ENCODE measurements around the gene CXCL6. TPM values are rescaled to one million over a fixed set of nuclear protein-coding genes. Genes with fewer than 3 reads are reported as not detected.

Gene CXCL6
- total RNA-seq (2021; ENCODE audit: unreplicated experiment): not detected
- polyA plus RNA-seq (2012): not detected in 2 replicates
- not detected for Bru-seq, nascent RNA
- BruChase-seq, experiment 1, labeled RNA remaining after a 6-hour chase: percentile 22 among the genes with signal in this experiment
- BruChase-seq, experiment 2, labeled RNA remaining after a 2-hour chase: not detected
- long read RNA-seq: 0 reads

DNA sequence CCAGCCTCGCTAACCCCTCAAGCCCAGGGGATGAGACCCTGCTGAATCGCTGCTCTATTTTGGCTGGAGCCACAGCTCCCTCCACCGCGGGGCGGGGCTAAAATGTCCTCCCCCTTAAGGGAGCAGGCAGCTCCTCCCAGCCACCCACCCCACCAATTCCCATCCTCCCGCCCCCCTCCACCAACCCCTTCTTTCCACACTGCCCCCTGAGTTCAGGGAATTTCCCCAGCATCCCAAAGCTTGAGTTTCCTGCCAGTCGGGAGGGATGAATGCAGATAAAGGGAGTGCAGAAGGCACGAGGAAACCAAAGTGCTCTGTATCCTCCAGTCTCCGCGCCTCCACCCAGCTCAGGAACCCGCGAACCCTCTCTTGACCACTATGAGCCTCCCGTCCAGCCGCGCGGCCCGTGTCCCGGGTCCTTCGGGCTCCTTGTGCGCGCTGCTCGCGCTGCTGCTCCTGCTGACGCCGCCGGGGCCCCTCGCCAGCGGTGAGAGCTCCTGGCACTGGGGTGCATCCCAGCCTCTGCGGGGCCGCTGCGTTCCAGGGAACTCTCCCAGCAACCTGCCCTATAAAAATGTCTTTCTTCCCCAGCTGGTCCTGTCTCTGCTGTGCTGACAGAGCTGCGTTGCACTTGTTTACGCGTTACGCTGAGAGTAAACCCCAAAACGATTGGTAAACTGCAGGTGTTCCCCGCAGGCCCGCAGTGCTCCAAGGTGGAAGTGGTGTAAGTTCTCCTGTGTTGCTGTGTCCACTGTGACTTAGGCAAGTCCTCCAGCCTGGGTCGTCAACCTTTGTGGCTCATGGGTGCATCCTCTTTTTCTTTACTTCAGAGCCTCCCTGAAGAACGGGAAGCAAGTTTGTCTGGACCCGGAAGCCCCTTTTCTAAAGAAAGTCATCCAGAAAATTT, at the start of gene CXCL6:
Gene CXCL6 (plus strand): TSS at position 306 of the 907 bp plus-strand sequence. CDS start 73 bp downstream, at position 379.
- no peaks in the 10 kb centered on the region for H3K4me1 ChIP-seq (ENCODE audit: control insufficient read depth in 1 of 2, insufficient read depth in 2 of 2, low read length in 2 of 2)
- no TSS peak for BruUV-seq (replicated peaks)

More for the DNA sequence above, at the start of gene CXCL6:
- Histone ChIP-seq H3K27ac (ENCODE audit: low read depth, low read length) (no peak within 1 kb of the TSS), H3K4me3 (replicated peaks in 1 of 2; ENCODE audit: low read depth in 1 of 2, low read length in 2 of 2) (no peak within 1 kb of the TSS), H4K20me1 (ENCODE audit: insufficient read depth) (no peaks in the 10 kb centered on the region), H3K79me2 (ENCODE audit: insufficient read depth, low read length) (no peaks in the 10 kb centered on the region), H3K9me3 (ENCODE audit: control insufficient read depth in 1 of 2, insufficient read depth in 1 of 2, low read depth in 1 of 2, low read length in 2 of 2) (no peaks in the 10 kb centered on the region), H2AFZ (ENCODE audit: low read depth, low read length, poor library complexity, severe bottlenecking) (no peak within 1 kb of the TSS), H3K9ac (ENCODE audit: low read length) (no peak within 1 kb of the TSS), H3K36me3 (ENCODE audit: control insufficient read depth in 1 of 2, insufficient read depth in 2 of 2, low read length in 2 of 2) (no peaks in the 10 kb centered on the region), H3K4me2 (ENCODE audit: low read length) (no peak within 1 kb of the TSS), H3K27me3 (ENCODE audit: insufficient read depth, low read length) (no peaks in the 10 kb centered on the region), H3K9me2 (ENCODE audit: insufficient read depth) (no peaks in the 10 kb centered on the region)
- no peak for DNase-seq (ENCODE audit: low read depth, low spot score)
- no peak for ATAC-seq
- intact Hi-C loops (cut with micrococcal nuclease): no loop called here
- ChIA-PET CTCF (no interaction called here), POLR2A (no interaction called here), RAD21 (ENCODE audit: low non-redundant PET in 1 of 2, low total read pairs in 2 of 2, uncharacterized antibody in 2 of 2, unreplicated experiment in 2 of 2) (no interaction called here)
- TF ChIP-seq JUND (IDR thresholded peaks at IDR 0.05): no peak
- no peak for TF ChIP-seq TCF7L2 (IDR thresholded peaks at IDR 0.05; ENCODE audit: borderline replicate concordance, extremely low read depth, insufficient read depth, insufficient read length)
- TF ChIP-seq, protein P1, sequence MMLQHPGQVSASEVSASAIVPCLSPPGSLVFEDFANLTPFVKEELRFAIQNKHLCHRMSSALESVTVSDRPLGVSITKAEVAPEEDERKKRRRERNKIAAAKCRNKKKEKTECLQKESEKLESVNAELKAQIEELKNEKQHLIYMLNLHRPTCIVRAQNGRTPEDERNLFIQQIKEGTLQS (IDR thresholded peaks at IDR 0.05): no peak
- no peak for TF ChIP-seq EZH2phosphoT487 (IDR thresholded peaks at IDR 0.05; ENCODE audit: borderline replicate concordance)
- TF ChIP-seq, protein P2, sequence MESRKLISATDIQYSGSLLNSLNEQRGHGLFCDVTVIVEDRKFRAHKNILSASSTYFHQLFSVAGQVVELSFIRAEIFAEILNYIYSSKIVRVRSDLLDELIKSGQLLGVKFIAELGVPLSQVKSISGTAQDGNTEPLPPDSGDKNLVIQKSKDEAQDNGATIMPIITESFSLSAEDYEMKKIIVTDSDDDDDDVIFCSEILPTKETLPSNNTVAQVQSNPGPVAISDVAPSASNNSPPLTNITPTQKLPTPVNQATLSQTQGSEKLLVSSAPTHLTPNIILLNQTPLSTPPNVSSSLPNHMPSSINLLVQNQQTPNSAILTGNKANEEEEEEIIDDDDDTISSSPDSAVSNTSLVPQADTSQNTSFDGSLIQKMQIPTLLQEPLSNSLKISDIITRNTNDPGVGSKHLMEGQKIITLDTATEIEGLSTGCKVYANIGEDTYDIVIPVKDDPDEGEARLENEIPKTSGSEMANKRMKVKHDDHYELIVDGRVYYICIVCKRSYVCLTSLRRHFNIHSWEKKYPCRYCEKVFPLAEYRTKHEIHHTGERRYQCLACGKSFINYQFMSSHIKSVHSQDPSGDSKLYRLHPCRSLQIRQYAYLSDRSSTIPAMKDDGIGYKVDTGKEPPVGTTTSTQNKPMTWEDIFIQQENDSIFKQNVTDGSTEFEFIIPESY (IDR thresholded peaks at IDR 0.05; ENCODE audit: extremely low read depth, insufficient replicate concordance, low read length): no peak
- TF ChIP-seq, protein P3, sequence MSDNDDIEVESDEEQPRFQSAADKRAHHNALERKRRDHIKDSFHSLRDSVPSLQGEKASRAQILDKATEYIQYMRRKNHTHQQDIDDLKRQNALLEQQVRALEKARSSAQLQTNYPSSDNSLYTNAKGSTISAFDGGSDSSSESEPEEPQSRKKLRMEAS (IDR thresholded peaks at IDR 0.05): no peak
- TF ChIP-seq SRF (IDR thresholded peaks at IDR 0.05; ENCODE audit: low read depth): no peak
- no peak for TF ChIP-seq ZFX (IDR thresholded peaks at IDR 0.05)
- no peak for TF ChIP-seq EZH2 (IDR thresholded peaks at IDR 0.05)
- no peak for TF ChIP-seq SIN3A (IDR thresholded peaks at IDR 0.05; ENCODE audit: low read depth)
- TF ChIP-seq EGR1 (IDR thresholded peaks at IDR 0.05; ENCODE audit: low read depth): no peak
- no peak for TF ChIP-seq SP1 (IDR thresholded peaks at IDR 0.05; ENCODE audit: low read depth)
- no peak for TF ChIP-seq FOSL1 (IDR thresholded peaks at IDR 0.05; ENCODE audit: low read depth)
- TF ChIP-seq RAD21 (IDR thresholded peaks at IDR 0.05; ENCODE audit: low read depth): no peak
- no peak for TF ChIP-seq ELF1 (IDR thresholded peaks at IDR 0.05; ENCODE audit: borderline replicate concordance, low read depth)
- TF ChIP-seq ZNF274 (IDR thresholded peaks at IDR 0.05; ENCODE audit: low read depth, low read length): no peak

All from HCT116 (cell line).